H1 (cell line): ENCODE data around the gene RPS18.

Experiments used
- BRCA1 ChIP-seq: IDR thresholded peaks from 2 replicates; pipeline ENCODE4 v1.6.1; 2012; ENCODE audit warnings: low read depth, low read length, improper control_type of control experiment
- CHD2 ChIP-seq: IDR thresholded peaks from 2 replicates; pipeline ENCODE4 v1.6.1; 2012; ENCODE audit warnings: low read length, improper control_type of control experiment
- FOSL1 ChIP-seq: IDR thresholded peaks from 2 replicates; pipeline ENCODE4 v1.6.1; 2011; ENCODE audit warnings: mild to moderate bottlenecking, low read depth, low read length, moderate library complexity; ENCODE audit not compliant: insufficient read depth
- POLR2A ChIP-seq, 2 experiments: IDR thresholded peaks; 1 replicate in 1 of 2; 2 replicates in 1 of 2; pipeline ENCODE4 v1.6.1; 2011; ENCODE audit warnings: low read depth in 2 of 2, low read length in 2 of 2, mild to moderate bottlenecking in 2 of 2; ENCODE audit errors: control extremely low read depth in 1 of 2
- RBBP5 ChIP-seq: IDR thresholded peaks from 2 replicates; pipeline ENCODE4 v1.7.1; 2012; ENCODE audit warnings: low read depth, mild to moderate bottlenecking, inconsistent platforms, low read length, moderate library complexity, borderline replicate concordance
- RXRA ChIP-seq: IDR thresholded peaks from 2 replicates; pipeline ENCODE4 v1.6.1; 2011; ENCODE audit warnings: low read depth, mild to moderate bottlenecking, low read length, moderate library complexity; ENCODE audit not compliant: insufficient read depth
- TAF1 ChIP-seq: IDR thresholded peaks from 2 replicates; pipeline ENCODE4 v1.6.1; 2011; ENCODE audit warnings: mild to moderate bottlenecking, low read depth, low read length
- TCF12 ChIP-seq: IDR thresholded peaks from 2 replicates; pipeline ENCODE4 v1.6.1; 2011; ENCODE audit warnings: low read depth, mild to moderate bottlenecking, low read length
- TF ChIP-seq, protein P1 (sequence below), 3 experiments: IDR thresholded peaks; 1 replicate in 2 of 3; 2 replicates in 1 of 3; pipeline versions ENCODE4 v1.5.1 to v1.6.1; 2011; ENCODE audit warnings: low read length in 3 of 3, mild to moderate bottlenecking in 3 of 3, inconsistent platforms in 2 of 3, low read depth in 1 of 3, moderate library complexity in 1 of 3; ENCODE audit not compliant: insufficient read depth in 1 of 3; ENCODE audit errors: control extremely low read depth in 1 of 3

DNA sequence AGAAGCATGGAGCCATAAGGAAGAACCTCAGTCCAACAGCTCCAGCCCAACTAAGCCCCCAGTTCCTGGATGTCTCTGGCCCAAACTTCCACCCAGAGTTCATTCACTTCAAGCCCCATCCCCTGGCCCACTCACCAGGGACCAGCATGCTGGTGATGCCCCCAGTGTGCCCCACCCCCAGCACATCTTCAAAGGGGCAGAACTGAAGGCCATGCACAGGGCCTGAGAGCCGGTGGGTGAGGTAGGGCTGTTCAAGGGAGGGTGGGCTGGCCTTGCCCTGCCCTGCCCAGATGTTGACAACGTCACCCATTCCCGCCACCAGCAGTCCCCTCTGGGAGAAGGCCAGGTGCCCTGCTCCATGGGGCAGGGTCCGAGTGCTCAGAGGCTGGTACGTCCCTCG lies 8.7 kb downstream of the RPS18 start:
- no peak for TF ChIP-seq TAF1
- TF ChIP-seq, protein P1, sequence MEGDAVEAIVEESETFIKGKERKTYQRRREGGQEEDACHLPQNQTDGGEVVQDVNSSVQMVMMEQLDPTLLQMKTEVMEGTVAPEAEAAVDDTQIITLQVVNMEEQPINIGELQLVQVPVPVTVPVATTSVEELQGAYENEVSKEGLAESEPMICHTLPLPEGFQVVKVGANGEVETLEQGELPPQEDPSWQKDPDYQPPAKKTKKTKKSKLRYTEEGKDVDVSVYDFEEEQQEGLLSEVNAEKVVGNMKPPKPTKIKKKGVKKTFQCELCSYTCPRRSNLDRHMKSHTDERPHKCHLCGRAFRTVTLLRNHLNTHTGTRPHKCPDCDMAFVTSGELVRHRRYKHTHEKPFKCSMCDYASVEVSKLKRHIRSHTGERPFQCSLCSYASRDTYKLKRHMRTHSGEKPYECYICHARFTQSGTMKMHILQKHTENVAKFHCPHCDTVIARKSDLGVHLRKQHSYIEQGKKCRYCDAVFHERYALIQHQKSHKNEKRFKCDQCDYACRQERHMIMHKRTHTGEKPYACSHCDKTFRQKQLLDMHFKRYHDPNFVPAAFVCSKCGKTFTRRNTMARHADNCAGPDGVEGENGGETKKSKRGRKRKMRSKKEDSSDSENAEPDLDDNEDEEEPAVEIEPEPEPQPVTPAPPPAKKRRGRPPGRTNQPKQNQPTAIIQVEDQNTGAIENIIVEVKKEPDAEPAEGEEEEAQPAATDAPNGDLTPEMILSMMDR (IDR thresholded peaks at IDR 0.05; ENCODE audit: control extremely low read depth in 1 of 3, insufficient read depth in 1 of 3, low read depth in 1 of 3, low read length in 3 of 3) = no peak
- no peak for TF ChIP-seq POLR2A (IDR thresholded peaks at IDR 0.05; ENCODE audit: control extremely low read depth in 1 of 2, low read depth in 2 of 2, low read length in 2 of 2)
- no peak for TF ChIP-seq FOSL1
- no peak for TF ChIP-seq CHD2
- TF ChIP-seq BRCA1 = no peak
- TF ChIP-seq TCF12 = no peak
- TF ChIP-seq RBBP5 = no peak
- no peak for TF ChIP-seq RXRA
